DND-41 (cell line): ENCODE results near the gene TPM4.

Experiments
- ATAC-seq: fragments of 200-7000 bp; cut with Tn5 transposase; 3 replicates; pipeline ENCODE4 v1.9.1; 2021; ENCODE audit warnings: low read depth; ENCODE audit not compliant: insufficient read depth
- DNase-seq: peaks from one replicate; pipeline ENCODE4 v3.0.0-alpha.2; 2020
- H2AFZ ChIP-seq: 2 replicates; pipeline ENCODE4 v1.6.0; 2012; ENCODE audit warnings: low read depth, low read length
- H3K27ac ChIP-seq: 2 replicates; pipeline ENCODE4 v1.5.1; 2012; ENCODE audit warnings: low read length, inconsistent platforms
- H3K27me3 ChIP-seq: fragments of 200-600 bp; sonication (generic); 2 replicates; pipeline ENCODE4 v1.6.0; 2012; ENCODE audit warnings: low read length, mild to moderate bottlenecking, inconsistent platforms; ENCODE audit not compliant: insufficient read depth, poor library complexity
- H3K36me3 ChIP-seq: 2 replicates; pipeline ENCODE4 v1.5.1; 2012; ENCODE audit warnings: low read length, inconsistent platforms; ENCODE audit not compliant: insufficient read depth
- H3K4me1 ChIP-seq: 2 replicates; pipeline ENCODE4 v1.5.1; 2012; ENCODE audit warnings: mild to moderate bottlenecking, low read length; ENCODE audit not compliant: insufficient read depth
- H3K4me2 ChIP-seq: 2 replicates; pipeline ENCODE4 v1.6.0; 2012; ENCODE audit warnings: mild to moderate bottlenecking, moderate library complexity, low read length, inconsistent platforms; ENCODE audit not compliant: insufficient read depth
- H3K4me3 ChIP-seq, 2 experiments: fragments of 200-600 bp in 1 of 2; shearing (Covaris generic) in 1 of 2; 2 replicates each; pipeline ENCODE4 v1.5.1; 2012 to 2016; ENCODE audit warnings: inconsistent platforms in 2 of 2, low read length in 2 of 2, mild to moderate bottlenecking in 2 of 2, low read depth in 1 of 2, moderate library complexity in 1 of 2
- H3K79me2 ChIP-seq: 2 replicates; pipeline ENCODE4 v1.6.0; 2012; ENCODE audit warnings: low read length, inconsistent platforms; ENCODE audit not compliant: insufficient read depth
- H3K9ac ChIP-seq: 2 replicates; pipeline ENCODE4 v1.6.0; 2012; ENCODE audit warnings: low read depth, mild to moderate bottlenecking, inconsistent platforms, low read length, moderate library complexity
- H3K9me3 ChIP-seq: 2 replicates; pipeline ENCODE4 v1.5.1; 2012; ENCODE audit warnings: low read length, moderate library complexity, mild to moderate bottlenecking, inconsistent platforms; ENCODE audit not compliant: insufficient read depth, severe bottlenecking
- H4K20me1 ChIP-seq: 2 replicates; pipeline ENCODE4 v1.6.0; 2012; ENCODE audit warnings: low read length; ENCODE audit not compliant: insufficient read depth
- EZH2 ChIP-seq: IDR thresholded peaks from 3 replicates; pipeline ENCODE4 v1.6.1; 2012; ENCODE audit warnings: borderline replicate concordance, low read depth, mild to moderate bottlenecking, moderate library complexity, low read length, inconsistent platforms; ENCODE audit not compliant: severe bottlenecking
- TF ChIP-seq, protein P1 (sequence below): IDR thresholded peaks from 2 replicates; pipeline ENCODE4 v1.5.1; 2012; ENCODE audit warnings: borderline replicate concordance, low read length, moderate library complexity, mild to moderate bottlenecking; ENCODE audit not compliant: poor library complexity, severe bottlenecking; ENCODE audit errors: extremely low read depth

TPM4 gene

DNA sequence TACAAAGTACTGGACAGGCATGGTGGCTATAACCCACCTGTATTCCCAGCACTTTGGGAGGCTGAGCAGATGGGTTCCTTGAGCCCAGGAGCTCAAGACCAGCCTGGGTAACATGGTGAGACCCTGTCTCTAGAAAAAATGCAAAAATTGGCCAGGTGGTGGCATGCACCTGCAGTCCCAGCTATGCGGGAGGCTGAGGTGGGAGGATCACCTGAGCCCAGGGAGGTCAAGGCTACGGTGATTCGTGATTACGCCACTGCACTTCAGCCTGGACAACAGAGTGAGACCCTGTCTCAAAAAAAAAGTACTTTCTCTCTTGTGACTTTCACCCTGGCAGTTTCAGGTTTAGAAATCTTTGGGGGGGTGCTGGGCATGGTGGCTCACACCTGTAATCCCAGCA, 24.2 kb downstream of the TPM4 start:
- H2AFZ ChIP-seq, result no peak overlapping the region
- TF ChIP-seq, protein P1, sequence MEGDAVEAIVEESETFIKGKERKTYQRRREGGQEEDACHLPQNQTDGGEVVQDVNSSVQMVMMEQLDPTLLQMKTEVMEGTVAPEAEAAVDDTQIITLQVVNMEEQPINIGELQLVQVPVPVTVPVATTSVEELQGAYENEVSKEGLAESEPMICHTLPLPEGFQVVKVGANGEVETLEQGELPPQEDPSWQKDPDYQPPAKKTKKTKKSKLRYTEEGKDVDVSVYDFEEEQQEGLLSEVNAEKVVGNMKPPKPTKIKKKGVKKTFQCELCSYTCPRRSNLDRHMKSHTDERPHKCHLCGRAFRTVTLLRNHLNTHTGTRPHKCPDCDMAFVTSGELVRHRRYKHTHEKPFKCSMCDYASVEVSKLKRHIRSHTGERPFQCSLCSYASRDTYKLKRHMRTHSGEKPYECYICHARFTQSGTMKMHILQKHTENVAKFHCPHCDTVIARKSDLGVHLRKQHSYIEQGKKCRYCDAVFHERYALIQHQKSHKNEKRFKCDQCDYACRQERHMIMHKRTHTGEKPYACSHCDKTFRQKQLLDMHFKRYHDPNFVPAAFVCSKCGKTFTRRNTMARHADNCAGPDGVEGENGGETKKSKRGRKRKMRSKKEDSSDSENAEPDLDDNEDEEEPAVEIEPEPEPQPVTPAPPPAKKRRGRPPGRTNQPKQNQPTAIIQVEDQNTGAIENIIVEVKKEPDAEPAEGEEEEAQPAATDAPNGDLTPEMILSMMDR, result no peak
- TF ChIP-seq EZH2, result no peak
- no peaks in the 10 kb centered on the region for H3K27me3 ChIP-seq
- H3K27ac ChIP-seq, result no peak overlapping the region
- no peaks in the 10 kb centered on the region for H3K9me3 ChIP-seq
- no peaks in the 10 kb centered on the region for H3K4me1 ChIP-seq
- no peak overlapping the region for H3K9ac ChIP-seq
- H3K36me3 ChIP-seq, result peaks cover 74% of the 10 kb centered on the region
- DNase-seq, result no peak
- no peak overlapping the region for H3K4me3 ChIP-seq
- H3K4me2 ChIP-seq, result no peak overlapping the region
- no peak for ATAC-seq
- H3K79me2 ChIP-seq, result peaks cover 2% of the 10 kb centered on the region; the same call in 1 of the 2 replicates
- no peaks in the 10 kb centered on the region for H4K20me1 ChIP-seq

DNA sequence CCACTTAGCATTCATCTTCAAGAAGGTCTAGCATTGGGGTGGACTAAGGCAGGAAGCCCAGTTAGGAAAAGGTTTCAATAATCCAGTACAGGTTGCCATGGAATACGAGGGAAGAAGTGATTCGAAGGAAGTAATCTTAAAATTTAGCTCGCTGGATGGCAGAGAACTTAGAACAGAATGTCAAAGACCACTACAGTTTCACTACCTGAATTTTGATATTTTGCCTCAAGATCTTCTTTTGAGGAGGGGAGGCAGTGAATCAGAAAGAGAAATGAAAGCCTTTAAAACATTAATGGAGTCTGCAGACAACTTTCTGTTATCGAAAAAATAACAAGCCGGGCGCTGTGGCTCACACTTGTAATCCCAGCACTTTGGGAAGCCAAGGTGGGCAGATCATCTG, 28.4 kb downstream of the TPM4 start:
- no peak overlapping the region for H3K4me2 ChIP-seq
- H3K27ac ChIP-seq, result no peak overlapping the region
- TF ChIP-seq EZH2, result no peak
- TF ChIP-seq, protein P1, result no peak
- no peak overlapping the region for H2AFZ ChIP-seq
- no peak overlapping the region for H3K9ac ChIP-seq
- H3K9me3 ChIP-seq, result no peaks in the 10 kb centered on the region
- H3K4me1 ChIP-seq, result no peaks in the 10 kb centered on the region
- H3K36me3 ChIP-seq, result peaks cover 39% of the 10 kb centered on the region
- no peaks in the 10 kb centered on the region for H4K20me1 ChIP-seq
- H3K4me3 ChIP-seq, result no peak overlapping the region
- no peaks in the 10 kb centered on the region for H3K79me2 ChIP-seq
- no peaks in the 10 kb centered on the region for H3K27me3 ChIP-seq
- ATAC-seq, result no peak
- no peak for DNase-seq

GRCh38 chr19:16106121-16106520, 29.8 kb downstream of the TPM4 start:
- Histone ChIP-seq H3K4me3 (no peak overlapping the region), H3K36me3 (peaks cover 25% of the 10 kb centered on the region), H3K79me2 (peaks cover 5% of the 10 kb centered on the region; the same call in 1 of the 2 replicates), H2AFZ (no peak overlapping the region), H3K27ac (no peak overlapping the region), H4K20me1 (no peaks in the 10 kb centered on the region), H3K27me3 (no peaks in the 10 kb centered on the region), H3K9ac (no peak overlapping the region), H3K9me3 (no peaks in the 10 kb centered on the region), H3K4me2 (no peak overlapping the region), H3K4me1 (peaks cover 8% of the 10 kb centered on the region)
- TF ChIP-seq, protein P1, result no peak
- no peak for TF ChIP-seq EZH2
- DNase-seq, result no peak
- ATAC-seq, result no peak
